GM23338 (cell line): ENCODE measurements around the gene OSBPL5. TPM values are rescaled to one million over a fixed set of nuclear protein-coding genes. Genes with fewer than 3 reads are reported as not detected.

Source experiments
- ATAC-seq: fragments of 200-7000 bp; cut with Tn5 transposase; 3 replicates; pipeline ENCODE4 v1.9.1; 2020
- DNase-seq: peaks from one replicate; pipeline ENCODE4 v3.0.0-alpha.2; 2015; ENCODE audit warnings: low spot score
- H2AFZ ChIP-seq: fragments of 200-600 bp; sonication (generic); 2 replicates; pipeline ENCODE4 v1.8.0; 2016; ENCODE audit warnings: antibody characterized with exemption, mild to moderate bottlenecking, moderate library complexity
- H3F3A ChIP-seq: fragments of 200-600 bp; sonication (generic); replicated peaks from 2 replicates; pipeline ENCODE4 v1.8.0; 2017; ENCODE audit warnings: antibody characterized with exemption, mixed run types, low read depth
- H3K27ac ChIP-seq: fragments of 200-600 bp; sonication (generic); 2 replicates; pipeline ENCODE4 v1.6.1; 2016; ENCODE audit warnings: low read depth
- H3K27me3 ChIP-seq: fragments of 200-600 bp; sonication (generic); 2 replicates; pipeline ENCODE4 v1.8.0; 2016; ENCODE audit warnings: mild to moderate bottlenecking, mixed run types, moderate library complexity; ENCODE audit not compliant: insufficient read depth
- H3K36me3 ChIP-seq: fragments of 200-600 bp; sonication (generic); 2 replicates; pipeline ENCODE4 v1.8.0; 2016; ENCODE audit warnings: mild to moderate bottlenecking; ENCODE audit not compliant: insufficient read depth
- H3K4me1 ChIP-seq: fragments of 200-600 bp; sonication (generic); 2 replicates; pipeline ENCODE4 v1.8.0; 2016; ENCODE audit warnings: mild to moderate bottlenecking, moderate library complexity; ENCODE audit not compliant: insufficient read depth
- H3K4me2 ChIP-seq: fragments of 200-600 bp; sonication (generic); 2 replicates; pipeline ENCODE4 v1.7.1; 2017; ENCODE audit warnings: mixed run types
- H3K4me3 ChIP-seq: fragments of 200-600 bp; sonication (generic); 2 replicates; pipeline ENCODE4 v1.6.1; 2016; ENCODE audit warnings: mixed run types
- H3K79me2 ChIP-seq: fragments of 200-600 bp; sonication (generic); replicated peaks from 2 replicates; pipeline ENCODE4 v1.8.0; 2017; ENCODE audit warnings: mild to moderate bottlenecking; ENCODE audit not compliant: insufficient read depth
- H3K9me2 ChIP-seq: fragments of 200-600 bp; sonication (generic); 2 replicates; pipeline ENCODE4 v1.8.0; 2017; ENCODE audit not compliant: insufficient read depth
- H4K20me1 ChIP-seq: fragments of 200-600 bp; sonication (generic); replicated peaks from 2 replicates; pipeline ENCODE4 v1.8.0; 2017; ENCODE audit warnings: mild to moderate bottlenecking; ENCODE audit not compliant: insufficient read depth
- H3K27ac Mint-ChIP-seq: 2 replicates; pipeline ENCODE4 v1.8.0; 2020; ENCODE audit warnings: inconsistent platforms, mild to moderate bottlenecking, moderate library complexity, mixed read lengths
- H3K27me3 Mint-ChIP-seq: 3 replicates; pipeline ENCODE4 v1.8.0; 2022; ENCODE audit warnings: low read depth, mild to moderate bottlenecking, moderate library complexity, mixed read lengths, inconsistent platforms; ENCODE audit not compliant: insufficient read depth, poor library complexity
- H3K36me3 Mint-ChIP-seq: 3 replicates; pipeline ENCODE4 v1.8.0; 2021; ENCODE audit warnings: low read depth, mild to moderate bottlenecking, inconsistent platforms, moderate library complexity, mixed read lengths
- H3K4me1 Mint-ChIP-seq: 3 replicates; pipeline ENCODE4 v1.8.0; 2020; ENCODE audit warnings: mild to moderate bottlenecking, inconsistent platforms, mixed read lengths
- H3K4me3 Mint-ChIP-seq: 3 replicates; pipeline ENCODE4 v1.8.0; 2021; ENCODE audit warnings: moderate library complexity, mild to moderate bottlenecking, inconsistent platforms, mixed read lengths
- H3K9me3 Mint-ChIP-seq: 3 replicates; pipeline ENCODE4 v1.8.0; 2020; ENCODE audit warnings: moderate library complexity, mild to moderate bottlenecking, inconsistent platforms, mixed read lengths
- CTCF ChIP-seq, 2 experiments: fragments of 200-600 bp in 1 of 2; sonication (generic) in 1 of 2; conservative IDR thresholded peaks; 2 replicates each; pipeline versions ENCODE4 v1.5.1 to v1.6.1; 2016 to 2017; ENCODE audit warnings: antibody characterized with exemption in 2 of 2, low read depth in 2 of 2, mild to moderate bottlenecking in 2 of 2, moderate library complexity in 1 of 2
- ETS1 ChIP-seq: IDR thresholded peaks from 2 replicates; pipeline ENCODE4 v1.6.1; 2016; ENCODE audit warnings: antibody characterized with exemption
- JUNB ChIP-seq: IDR thresholded peaks from one replicate; pipeline ENCODE4 v1.6.1; 2016; ENCODE audit warnings: antibody characterized with exemption; ENCODE audit not compliant: unreplicated experiment
- NANOG ChIP-seq: IDR thresholded peaks from 2 replicates; pipeline ENCODE4 v1.6.1; 2016; ENCODE audit warnings: antibody characterized with exemption, borderline replicate concordance
- POLR2AphosphoS5 ChIP-seq: IDR thresholded peaks from 2 replicates; pipeline ENCODE4 v1.6.1; 2016; ENCODE audit warnings: antibody characterized with exemption, low read depth
- REST ChIP-seq: IDR thresholded peaks from one replicate; pipeline ENCODE4 v1.6.1; 2018; ENCODE audit warnings: antibody characterized with exemption; ENCODE audit not compliant: unreplicated experiment
- ZNF114 ChIP-seq: fragments of 250-450 bp; sonication (Bioruptor Pico); IDR thresholded peaks from 2 replicates; pipeline ENCODE4 v1.5.0; 2020; ENCODE audit warnings: mild to moderate bottlenecking, moderate library complexity
- ZNF462 ChIP-seq: fragments of 250-450 bp; sonication (Bioruptor Pico); IDR thresholded peaks from 2 replicates; pipeline ENCODE4 v1.5.0; 2020; ENCODE audit warnings: mild to moderate bottlenecking, moderate library complexity
- polyA plus RNA-seq: library from polyadenylated mRNA; unstranded; fragments of >200 nt; fragmentation: Nextera tagmentation; extraction: Ambion mirVana; gene quantifications from 2 replicates; pipeline ENCODE4 v1.2.1, GENCODE V29; 2016
- total RNA-seq: library from RNA; depleted of rRNA; stranded (reverse); fragments of >200 nt; shearing (Covaris generic); gene quantifications from 2 replicates; pipeline ENCODE4 v1.2.3, GENCODE V29; 2014

Gene OSBPL5
- total and polyA plus RNA-seq, 2 experiments from 2014 or later, result 2.7 to 12.0 TPM

- H3K4me1 ChIP-seq, result peaks cover 22% of the 10 kb centered on the region
- Mint-ChIP-seq H3K4me3 (peak overlapping the region; percentile 48; the same call in 2 of the 3 replicates), H3K9me3 (peaks cover 6% of the 10 kb centered on the region; the same call in 1 of the 3 replicates), H3K27me3 (peaks cover 17% of the 10 kb centered on the region), H3K27ac (0 out of 2 replicates have a peak overlapping the region, but pooled peaks have one; percentile 52), H3K36me3 (no peaks in the 10 kb centered on the region; the same call in 1 of the 3 replicates), H3K4me1 (peaks cover 36% of the 10 kb centered on the region)
- DNase-seq, result no peak
- ATAC-seq, result peak; percentile 11; the same call in 2 of the 3 replicates
- no peaks in the 10 kb centered on the region for H4K20me1 ChIP-seq
- peak overlapping the region; percentile 63; the same call in 1 of the 2 replicates for H2AFZ ChIP-seq
- H3K27ac ChIP-seq, result no peak overlapping the region
- no peaks in the 10 kb centered on the region for H3K27me3 ChIP-seq
- H3K9me2 ChIP-seq, result 0 out of 2 replicates have a peak, but pooled peaks cover 3% of the 10 kb centered on the region
- no peaks in the 10 kb centered on the region for H3K79me2 ChIP-seq
- TF ChIP-seq ZNF462 (CRISPR knock-in tag) (no peak), POLR2AphosphoS5 (no peak), JUNB (no peak), REST (no peak), ETS1 (no peak), ZNF114 (CRISPR knock-in tag) (no peak), NANOG (no peak), CTCF (conservative IDR thresholded peaks at IDR 0.05; ENCODE audit: low read depth in 2 of 2) (no peak)
- H3K36me3 ChIP-seq, result no peaks in the 10 kb centered on the region
- H3K4me3 ChIP-seq, result no peak overlapping the region
- H3K4me2 ChIP-seq, result peak overlapping the region; percentile 42
- H3F3A ChIP-seq, result 0 out of 2 replicates have a peak, but pooled peaks cover 4% of the 10 kb centered on the region
Measured at GRCh38 chr11:3188496-3189195, 23.5 kb upstream of the OSBPL5 start.
